ENCODE data around the gene LIN9.
"Not testable (repeated sequence)": the region's sequence is repeated elsewhere in the genome, so short reads cannot be mapped to it uniquely, and the experiment has no call there.

LIN9 gene, protein sequence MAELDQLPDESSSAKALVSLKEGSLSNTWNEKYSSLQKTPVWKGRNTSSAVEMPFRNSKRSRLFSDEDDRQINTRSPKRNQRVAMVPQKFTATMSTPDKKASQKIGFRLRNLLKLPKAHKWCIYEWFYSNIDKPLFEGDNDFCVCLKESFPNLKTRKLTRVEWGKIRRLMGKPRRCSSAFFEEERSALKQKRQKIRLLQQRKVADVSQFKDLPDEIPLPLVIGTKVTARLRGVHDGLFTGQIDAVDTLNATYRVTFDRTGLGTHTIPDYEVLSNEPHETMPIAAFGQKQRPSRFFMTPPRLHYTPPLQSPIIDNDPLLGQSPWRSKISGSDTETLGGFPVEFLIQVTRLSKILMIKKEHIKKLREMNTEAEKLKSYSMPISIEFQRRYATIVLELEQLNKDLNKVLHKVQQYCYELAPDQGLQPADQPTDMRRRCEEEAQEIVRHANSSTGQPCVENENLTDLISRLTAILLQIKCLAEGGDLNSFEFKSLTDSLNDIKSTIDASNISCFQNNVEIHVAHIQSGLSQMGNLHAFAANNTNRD

DNA sequence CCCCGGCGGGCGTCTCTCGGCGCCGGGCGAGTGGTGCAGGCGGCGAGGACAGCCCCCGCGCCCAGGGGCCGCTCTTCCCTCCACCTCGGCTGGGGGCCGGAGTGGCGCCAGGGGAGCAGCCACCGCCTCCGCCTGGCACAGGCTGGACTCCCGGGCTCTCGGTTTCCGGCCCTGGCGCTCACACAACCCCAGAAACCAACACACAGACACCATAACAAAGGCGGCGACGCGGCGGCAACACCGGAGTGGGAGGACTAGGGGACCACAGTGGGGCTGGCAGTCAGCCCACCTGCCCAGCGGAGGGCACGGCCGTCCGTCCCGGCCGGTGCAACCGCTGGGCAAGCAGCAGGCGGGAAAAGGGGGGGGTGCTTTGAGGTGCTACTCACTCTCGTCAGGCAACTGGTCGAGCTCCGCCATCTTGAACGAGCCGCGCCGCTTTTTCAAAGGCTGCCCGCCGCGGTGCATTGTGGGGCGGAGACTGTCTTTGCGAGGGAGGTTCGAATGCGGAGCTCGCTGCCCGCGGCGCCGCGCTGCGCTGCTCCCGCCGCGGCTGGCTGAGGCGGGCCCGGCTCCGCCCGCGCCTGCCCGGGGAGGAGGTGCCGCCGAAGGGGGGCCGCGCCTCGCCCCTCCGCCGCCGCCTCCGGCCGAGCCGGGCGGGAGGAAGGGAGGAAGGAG lies at the start of gene LIN9:
Gene LIN9, minus strand, starts transcription at position 442 of the 675 bp plus-strand sequence. Its CDS starts 25 bp downstream, at position 417.
- DNase-seq, result peak; percentile 88 to 90

DNA sequence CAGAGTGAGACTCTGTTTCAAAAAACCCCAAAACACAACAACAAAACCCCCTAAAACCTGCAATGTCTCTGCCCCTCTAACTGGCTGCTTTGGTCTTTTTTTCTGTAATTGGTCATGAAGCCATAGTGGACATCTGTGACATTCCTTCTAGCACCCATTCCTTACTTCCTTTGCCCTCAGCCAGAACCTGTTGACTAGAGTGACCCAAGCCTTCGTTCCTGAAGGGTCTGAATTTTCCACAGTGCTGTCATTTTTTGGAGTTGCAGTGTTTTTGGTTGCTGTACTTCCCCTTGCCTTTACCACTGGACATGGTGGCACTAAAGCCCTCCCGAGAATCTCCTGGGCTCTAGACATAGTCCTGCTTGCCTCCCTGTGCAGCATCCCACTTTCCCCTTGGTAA lies 48.5 kb upstream of the LIN9 start:
- DNase-seq, result no peak

DNA sequence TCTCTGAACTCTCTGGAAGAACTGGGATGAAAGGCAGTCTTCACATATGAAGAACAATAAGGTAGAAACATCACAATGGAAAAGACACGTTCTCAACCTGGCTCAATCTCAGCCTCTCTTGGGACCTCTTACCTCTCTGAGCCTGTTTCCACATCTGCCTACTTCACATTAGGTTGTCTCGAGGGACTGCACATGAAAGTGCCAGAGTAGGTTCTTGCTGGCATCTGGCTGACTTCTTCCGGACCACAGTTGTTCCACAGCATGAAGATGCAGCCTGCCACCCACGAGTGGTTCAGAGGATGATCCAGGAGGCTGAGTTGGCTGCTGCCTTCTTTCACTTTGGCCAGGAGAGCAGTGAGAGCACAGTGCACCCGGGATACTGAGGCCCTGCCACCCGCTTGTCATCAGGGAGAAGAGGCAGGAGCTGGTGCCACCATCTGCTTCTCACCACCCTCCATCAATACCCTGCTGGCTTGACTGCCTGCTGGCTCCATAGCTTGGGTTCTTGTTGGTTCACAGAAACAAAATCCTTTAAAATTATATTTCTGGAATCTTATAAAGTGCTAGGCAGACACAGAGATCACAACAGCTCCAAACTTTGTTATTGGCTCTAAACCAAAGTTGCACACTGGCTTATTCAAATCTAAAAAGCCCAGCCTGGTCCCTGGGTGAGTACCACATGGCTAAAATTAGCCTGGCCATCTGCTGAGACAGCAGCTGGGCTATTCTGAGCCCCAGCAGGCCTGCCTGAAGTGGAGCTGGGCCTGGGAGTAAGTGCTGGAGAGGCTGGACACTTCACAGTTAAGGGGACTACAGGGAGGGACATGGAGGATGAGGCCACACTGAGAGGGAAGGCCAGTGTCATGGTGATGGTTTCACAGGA lies 46.9 kb upstream of the LIN9 start:
- no peak for DNase-seq

DNA sequence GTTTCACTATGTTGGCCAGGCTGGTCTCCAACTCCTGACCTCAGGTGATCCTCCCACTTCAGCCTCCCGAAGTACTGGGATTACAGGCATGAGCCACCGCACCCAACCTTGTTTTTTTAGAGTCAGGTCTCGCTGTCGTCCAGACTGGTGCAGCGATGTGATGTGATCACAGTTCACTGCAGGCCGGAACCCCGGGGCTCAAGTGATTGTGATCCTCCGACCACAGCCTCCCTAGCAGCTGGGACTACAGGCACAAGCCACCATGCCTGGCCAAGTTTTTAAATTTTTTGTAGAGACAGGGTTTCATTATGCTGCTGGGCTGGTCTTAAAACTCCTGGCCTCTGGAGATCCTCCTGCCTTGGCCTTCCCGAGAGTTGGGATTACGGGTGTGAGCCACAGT lies 46.1 kb upstream of the LIN9 start:
- no peak for DNase-seq

DNA sequence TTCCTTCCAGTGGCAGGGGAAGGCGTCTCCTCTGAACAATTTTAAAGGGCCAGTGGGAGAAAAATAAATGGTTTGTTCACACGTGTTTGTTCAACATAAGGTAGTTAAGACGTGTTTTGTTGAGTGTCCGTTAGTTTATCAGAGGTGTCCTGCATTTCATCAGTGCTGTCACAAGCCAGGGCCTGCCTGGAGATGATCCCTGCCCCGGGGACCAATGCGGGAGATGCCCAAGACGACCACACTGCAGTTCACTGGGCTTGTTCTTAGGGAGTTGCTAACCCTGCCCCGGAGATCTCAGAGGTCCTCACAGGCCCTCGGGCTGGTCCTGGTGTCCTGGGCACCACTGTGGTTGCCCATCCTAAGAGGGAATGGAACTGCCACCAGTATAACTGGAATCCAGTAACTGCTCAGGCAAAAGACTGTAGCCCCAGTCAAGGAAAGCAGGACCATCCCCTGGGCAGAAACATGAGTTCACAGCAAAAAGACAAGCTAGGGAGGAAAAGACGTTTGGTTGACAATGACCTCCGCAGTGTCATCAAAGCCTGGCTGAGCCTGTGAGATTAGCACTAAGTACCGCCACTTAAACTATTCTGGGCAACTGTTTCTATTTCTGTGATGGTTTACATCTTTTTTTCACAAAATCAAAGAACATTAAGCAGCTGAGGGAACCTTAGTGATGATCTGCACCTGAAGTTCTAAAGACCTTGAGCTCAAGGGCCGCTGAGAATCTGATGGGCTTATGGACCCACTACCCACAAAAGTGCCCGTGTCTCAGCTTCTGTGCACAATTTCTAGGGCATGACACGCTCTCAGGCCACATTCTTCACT lies 44.9 kb upstream of the LIN9 start:
- DNase-seq, result no peak

DNA sequence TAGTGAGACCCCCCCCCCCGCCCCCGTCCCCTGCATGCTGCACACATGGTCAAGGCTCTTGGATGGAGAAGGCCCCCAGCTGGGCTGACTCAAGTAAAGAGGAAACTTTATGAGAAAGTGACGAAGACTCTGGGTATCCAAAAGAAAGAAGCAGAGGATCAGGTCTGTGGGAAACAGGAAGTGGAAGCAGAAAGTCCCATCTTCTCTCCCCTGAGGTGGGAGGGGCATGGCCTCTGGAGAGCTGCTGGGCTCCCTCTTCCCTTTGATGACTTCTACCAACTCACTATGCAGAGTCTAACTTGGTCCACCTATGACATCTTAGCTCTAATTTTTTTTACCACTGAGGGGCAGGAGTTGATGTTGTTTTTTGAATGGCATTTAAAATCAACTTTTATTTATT lies 42.7 kb upstream of the LIN9 start:
- DNase-seq, result no peak

DNA sequence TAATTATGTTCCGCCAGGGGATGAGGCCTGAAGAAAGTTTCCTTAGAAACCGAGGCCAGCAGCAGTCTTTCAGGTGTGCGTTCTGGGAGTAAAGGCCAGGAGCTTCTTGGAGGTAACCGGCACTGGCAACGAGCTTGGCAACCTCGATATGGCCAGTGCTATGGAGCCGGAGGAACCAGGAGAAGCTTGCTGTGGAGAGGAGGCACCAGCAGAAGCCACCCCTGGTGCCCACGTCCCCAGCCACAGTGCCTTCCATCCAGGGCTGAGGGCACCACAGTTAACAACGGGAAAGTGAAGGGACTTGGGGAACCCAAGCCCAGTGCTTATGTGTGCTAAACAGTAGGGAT lies 41.5 kb upstream of the LIN9 start:
- no peak for DNase-seq

DNA sequence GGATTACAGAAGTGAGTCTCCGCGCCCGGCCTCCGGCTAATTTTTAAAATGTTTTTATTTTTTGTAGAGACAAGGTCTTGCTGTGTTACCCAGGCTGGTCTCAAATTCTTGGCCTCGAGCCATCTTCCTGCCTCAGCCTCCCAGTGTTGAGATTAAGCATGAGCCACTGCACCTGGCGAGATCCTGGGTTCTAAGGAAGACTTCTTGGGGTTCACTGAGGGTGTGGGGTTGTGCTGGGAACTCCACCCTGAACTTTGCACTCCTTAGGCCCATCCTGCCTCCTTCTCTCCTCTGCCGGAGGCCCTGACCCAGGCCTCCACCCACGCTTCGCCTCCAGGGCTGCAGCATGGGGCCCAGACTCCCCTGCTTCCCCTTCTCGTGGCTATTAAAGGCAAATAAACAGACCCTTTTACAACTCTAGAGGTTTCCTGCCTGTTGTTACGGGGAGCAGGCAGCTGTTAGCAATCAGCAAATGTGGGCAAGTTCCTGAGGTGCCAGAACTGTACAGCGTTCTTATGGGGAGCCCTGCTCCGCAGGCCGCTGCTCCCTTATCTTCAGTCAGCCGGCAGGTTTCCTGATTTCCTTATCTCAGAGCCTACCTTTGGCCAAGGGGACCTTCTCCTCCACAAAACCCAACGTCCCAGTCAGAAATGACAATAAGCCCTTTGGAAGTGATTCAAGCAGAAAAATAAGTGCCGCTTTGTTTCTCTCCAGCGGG lies 41.0 kb upstream of the LIN9 start:
- DNase-seq, result no peak

DNA sequence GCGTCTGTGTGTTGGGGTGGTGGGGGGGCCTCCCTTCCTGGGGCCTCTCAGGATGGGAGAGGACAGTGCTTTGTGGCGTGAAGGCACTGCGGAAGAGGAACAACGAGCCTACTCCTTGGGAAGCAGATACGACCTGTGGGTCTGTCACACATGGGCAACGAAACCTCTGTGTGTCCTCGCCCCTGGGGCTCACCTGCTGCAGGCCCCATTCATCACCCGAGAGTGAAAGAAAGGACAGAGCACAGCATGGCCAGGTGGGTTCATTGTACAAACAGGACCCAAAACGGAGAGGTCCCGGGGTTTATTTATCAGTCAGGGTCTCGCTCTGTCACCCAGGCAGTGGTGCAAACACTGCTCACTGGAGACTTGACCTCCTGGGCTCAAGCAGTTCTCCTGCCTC lies 40.1 kb upstream of the LIN9 start:
- no peak for DNase-seq

DNA sequence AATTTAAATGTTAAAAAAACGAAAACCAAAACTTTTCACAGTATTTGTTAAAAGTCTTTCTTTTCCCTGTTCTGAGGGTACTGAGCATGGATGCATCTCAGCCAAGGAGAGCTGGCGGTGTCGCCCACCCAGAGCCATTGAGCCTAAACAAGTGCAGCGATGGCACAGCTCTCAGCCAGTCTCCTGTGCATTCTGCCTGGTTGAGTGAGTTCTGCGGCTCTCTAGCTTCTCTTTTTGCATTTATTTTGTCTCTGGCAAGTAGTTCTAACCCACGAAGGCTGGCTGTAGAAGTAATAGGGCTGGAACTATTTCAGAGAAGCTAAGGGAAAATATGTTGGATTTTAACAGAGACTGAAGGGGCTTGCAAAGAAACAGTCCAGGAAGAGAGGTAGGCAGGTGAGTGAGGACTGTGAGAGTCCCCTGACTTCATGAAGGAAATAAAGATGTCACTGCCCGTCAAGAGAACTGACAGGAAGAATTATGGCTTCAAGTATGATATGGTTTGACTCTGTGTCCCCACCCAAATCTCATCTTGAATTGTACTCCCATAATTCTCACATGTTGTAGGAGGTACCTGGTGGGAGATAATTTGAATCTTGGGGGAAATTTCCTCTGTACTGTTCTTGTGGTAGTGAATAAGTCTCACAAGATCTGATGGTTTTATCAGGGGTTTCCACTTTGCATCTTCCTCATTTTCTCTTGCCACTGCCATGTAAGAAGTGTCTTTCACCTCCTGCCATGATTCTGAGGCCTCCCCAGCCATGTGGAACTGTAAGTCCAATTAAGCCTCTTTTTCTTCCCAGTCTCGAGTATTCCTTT lies 35.7 kb upstream of the LIN9 start:
- no peak for DNase-seq

DNA sequence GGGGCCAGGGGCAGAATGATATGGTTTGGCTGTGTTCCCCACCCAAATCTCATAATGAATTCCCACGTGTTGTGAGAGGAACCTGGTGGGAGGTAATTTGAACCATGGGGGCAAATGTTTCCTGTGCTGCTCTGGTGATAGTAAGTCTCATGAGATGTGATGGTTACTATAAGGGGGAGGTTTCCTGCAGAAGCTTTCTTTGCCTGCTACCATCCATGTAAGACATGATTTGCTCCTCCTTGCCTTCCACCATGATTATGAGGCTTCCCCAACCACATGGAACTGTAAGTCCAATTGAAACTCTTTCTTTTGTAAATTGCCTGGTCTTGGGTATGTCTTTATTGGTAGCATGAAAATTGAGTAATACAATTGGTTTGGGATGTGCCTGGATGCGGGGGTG lies 33.7 kb upstream of the LIN9 start:
- DNase-seq, result no peak

DNA sequence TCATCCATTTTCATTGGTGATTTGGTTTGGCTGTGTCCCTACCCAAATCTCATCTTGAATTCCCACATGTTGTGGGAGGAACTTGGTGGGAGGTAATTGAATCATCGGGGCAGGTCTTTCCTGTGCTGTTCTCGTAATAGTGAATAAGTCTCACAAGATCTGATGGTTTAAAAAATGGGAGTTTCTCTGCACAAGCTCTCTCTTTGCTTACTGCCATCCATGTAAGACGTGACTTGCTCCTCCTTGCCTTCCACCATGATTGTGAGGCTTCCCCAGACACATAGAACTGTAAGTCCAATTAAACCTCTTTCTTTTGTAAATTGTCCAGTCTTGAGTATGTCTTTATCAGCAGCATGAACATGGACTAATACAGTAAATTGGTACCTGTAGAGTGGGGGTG lies 31.1 kb upstream of the LIN9 start:
- DNase-seq, result not testable (repeated sequence)

DNA sequence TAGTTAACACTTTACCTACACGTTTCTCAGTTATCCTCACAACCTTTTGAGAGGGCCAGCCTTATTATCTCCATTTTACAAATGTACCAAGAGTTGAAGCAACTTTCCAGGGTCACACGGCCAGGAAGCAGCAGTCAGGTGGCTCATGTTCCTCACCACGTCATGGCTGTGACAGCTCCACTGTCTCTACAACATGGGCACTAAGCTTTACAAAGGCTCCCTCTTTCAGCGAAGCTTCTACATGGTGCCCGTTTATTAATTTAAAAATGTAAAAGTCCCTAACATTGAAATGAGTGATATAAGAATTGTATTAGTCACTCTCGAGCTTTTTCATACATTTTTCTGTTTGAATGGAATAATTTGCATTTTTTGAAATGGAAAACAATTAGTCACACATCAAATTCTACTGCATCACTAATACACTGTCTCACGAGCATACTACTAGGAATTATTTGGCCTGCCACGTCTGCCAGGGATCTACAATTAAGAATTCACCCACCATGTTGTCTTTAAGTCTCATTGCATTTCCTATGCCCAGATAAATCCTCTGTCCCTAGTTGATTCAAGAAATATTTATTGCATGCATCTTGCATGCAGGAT lies 28.4 kb upstream of the LIN9 start:
- DNase-seq, result no peak

DNA sequence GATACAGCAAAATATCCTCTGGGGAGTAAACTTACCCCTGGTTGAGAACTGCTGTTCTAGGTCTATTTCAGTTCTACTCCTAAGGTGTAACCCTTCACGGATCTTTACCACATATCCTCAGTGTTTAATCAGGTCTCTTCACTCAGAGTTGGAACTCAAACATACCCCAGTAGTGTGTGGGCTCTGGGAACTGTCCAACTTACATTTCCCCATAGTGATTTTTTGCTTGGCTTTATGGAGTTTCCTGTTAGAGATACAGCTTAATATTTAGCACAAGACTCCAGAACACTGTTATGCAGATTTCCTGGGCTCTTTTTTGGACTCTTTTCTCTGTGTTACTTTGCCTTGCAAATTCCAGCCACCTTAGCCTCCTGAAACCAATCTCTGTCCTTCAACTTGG lies 26.7 kb upstream of the LIN9 start:
- no peak for DNase-seq

DNA sequence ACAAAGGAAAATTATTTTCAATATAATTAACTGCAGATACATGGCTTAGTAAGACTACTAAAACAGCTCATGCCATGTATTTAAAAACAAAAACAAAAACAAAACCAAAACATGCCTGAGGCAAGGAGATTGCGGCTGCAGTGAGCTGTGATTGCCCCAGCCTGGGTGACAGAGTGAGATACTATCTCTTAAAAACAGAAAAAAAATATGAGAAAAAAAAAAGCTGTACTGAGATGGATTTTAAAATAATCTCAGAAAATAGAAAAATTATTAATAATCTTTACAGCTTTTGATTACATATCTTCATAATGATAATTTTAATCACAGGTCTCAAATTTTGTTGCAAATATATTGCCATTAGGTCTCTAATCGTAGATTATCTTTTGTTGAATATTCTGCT lies 24.0 kb upstream of the LIN9 start:
- no peak for DNase-seq

DNA sequence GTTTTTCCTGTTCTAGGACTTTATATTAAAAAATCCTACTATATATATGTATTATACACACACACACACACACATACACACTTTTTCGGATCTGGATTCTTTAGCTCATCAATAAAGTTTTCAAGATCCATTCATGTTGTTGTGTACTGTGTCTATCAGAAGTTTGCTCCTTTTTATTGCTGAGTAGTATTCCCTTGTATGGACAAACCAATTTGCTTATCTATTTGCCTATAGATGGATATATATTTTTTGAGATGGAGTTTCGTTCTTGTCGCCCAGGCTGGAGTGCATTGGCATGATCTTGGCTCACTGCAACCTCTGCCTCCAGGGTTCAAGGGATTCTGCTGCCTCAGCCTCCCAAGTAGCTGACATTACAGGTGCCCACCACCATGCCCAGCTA lies 20.3 kb upstream of the LIN9 start:
- no peak for DNase-seq

DNA sequence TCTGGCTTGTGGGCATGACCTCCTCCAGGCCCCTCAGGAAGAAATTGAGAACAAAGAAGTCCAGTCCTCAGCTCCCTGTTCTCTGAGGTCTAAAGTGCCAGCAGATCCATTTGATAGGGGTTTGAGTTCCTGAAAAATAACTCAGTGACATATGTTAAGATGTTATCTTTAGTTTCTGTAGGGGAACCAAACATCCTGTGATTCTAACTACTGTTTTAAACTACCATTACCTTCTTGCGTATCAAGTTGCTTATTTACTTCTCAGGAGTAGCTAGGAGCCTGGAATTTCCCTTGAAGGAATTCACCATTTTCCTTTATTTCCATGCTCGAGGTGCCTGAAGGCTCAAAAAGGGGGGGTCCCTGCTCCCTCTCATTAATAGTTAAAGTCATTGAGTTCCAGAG lies 18.8 kb upstream of the LIN9 start:
- DNase-seq, result no peak

DNA sequence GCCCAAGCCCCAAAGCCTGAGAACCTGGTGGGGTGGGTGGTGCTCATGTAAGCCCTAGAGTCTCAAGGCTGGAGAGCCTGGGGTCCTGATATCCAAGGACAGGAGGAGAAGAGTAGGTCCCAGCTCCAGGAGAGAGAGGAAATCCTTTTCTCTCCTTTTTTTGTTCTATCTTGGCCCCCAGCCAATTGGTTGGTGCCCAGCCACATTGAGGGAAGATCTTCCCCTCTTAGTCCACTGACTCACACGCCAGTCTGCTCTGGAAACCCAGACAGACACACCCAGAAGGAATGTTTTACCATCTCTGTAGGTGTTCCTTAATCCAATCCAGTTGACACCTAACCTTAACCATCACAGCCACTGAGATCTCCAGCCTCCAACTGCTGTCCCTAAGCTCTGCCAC lies 16.2 kb upstream of the LIN9 start:
- no peak for DNase-seq

DNA sequence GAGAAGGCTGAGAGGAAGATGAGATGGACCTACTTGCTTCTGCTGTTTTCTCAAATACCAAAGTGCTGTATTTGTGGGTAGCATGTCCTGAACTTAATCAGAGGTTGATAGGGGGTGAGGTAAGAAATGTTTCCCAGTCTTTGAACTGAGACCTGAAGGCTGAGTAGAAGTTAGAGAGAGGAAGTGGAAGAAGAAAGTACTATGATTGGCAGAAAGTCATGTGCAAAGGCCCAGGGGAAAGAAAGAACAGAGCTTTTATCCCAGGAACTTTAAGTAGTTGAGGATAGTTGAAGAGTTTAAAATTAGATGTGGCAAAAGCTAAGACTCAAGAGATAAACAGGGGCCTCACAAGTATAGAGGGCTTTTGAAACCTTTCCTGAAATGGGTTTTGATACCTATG lies 15.5 kb upstream of the LIN9 start:
- DNase-seq, result no peak

DNA sequence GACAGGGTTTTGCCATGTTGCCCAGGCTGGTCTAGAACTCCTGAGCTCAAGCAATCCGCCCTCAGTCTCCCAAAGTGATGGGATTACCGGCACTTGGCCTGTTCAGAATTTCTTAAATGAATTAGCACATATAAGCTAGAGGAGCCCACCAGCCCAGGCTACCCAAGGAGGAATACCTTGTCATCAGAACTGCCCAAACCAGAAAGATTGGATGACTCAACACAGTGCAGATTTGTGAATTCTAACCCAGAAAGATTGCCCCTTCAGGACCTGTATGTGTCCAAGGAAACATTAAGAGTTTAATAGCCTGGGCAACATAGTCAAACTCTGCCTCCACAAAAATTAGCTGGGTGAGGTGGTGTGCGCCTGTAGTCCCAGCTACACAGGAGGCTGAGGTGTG lies 14.0 kb upstream of the LIN9 start:
- DNase-seq, result no peak

DNA sequence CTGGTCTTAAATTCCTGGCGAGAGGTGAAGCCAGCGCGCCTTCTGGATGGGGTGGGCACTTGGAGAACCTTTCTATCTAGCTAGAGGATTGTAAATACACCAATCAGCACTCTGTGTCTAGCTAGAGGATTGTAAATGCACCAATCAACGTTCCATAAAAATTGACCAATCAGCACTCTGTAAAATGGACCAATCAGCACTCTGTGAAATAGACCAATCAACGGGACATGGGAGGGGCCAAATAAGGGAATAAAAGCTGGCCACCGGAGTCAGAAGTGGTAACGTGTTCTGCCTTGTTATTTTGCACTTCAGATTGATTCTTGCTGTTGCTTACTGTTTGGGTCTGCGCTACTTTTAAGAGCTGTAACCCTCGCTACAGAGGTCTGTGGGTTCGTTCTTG lies 12.0 kb upstream of the LIN9 start:
- no peak for DNase-seq

Measured in NCI-H1930 (cell line).